Activated CD4-positive, alpha-beta T cell treated with anti-CD3 and anti-CD28 coated beads for 24 hours (primary cell): ENCODE results near the gene DGKI.
"Not testable (repeated sequence)": the region's sequence is repeated elsewhere in the genome, so short reads cannot be mapped to it uniquely, and the experiment has no call there.

Source experiments
- DNase-seq, 2 donors: peaks; one replicate each; pipeline ENCODE4 v3.0.0-alpha.2; 2020; ENCODE audit warnings: low read depth in 2 of 2

DGKI gene

GRCh38 chr7:137734221-137734620 is 112.6 kb downstream of the DGKI start:
- DNase-seq: no peak

GRCh38 chr7:137732168-137732567 is 114.6 kb downstream of the DGKI start:
- no peak for DNase-seq

GRCh38 chr7:137731436-137731835 is 115.3 kb downstream of the DGKI start:
- DNase-seq: no peak

GRCh38 chr7:137728426-137728825 is 118.3 kb downstream of the DGKI start:
- DNase-seq: no peak

GRCh38 chr7:137727413-137727812 is 119.4 kb downstream of the DGKI start:
- no peak for DNase-seq

GRCh38 chr7:137718355-137718754 is 128.4 kb downstream of the DGKI start:
- no peak for DNase-seq

GRCh38 chr7:137717811-137718271 is 128.9 kb downstream of the DGKI start:
- no peak for DNase-seq

- DNase-seq: no peak
These were observed 129.7 kb downstream of the DGKI start for GRCh38 chr7:137717045-137717444.

- DNase-seq: no peak
These were observed 130.7 kb downstream of the DGKI start for GRCh38 chr7:137716061-137716460.

- DNase-seq: no peak
These were observed 131.2 kb downstream of the DGKI start for GRCh38 chr7:137715533-137715932.

- no peak for DNase-seq
These were observed 131.7 kb downstream of the DGKI start for GRCh38 chr7:137715121-137715520.

GRCh38 chr7:137706330-137706729 is 140.4 kb downstream of the DGKI start:
- not testable (repeated sequence) for DNase-seq

GRCh38 chr7:137704723-137705122 is 142.1 kb downstream of the DGKI start:
- no peak for DNase-seq

- no peak for DNase-seq
These were observed 143.3 kb downstream of the DGKI start for GRCh38 chr7:137703291-137704010.

GRCh38 chr7:137696988-137697387 is 149.8 kb downstream of the DGKI start:
- DNase-seq: no peak

GRCh38 chr7:137696376-137696775 is 150.4 kb downstream of the DGKI start:
- DNase-seq: no peak

- no peak for DNase-seq
These were observed 150.8 kb downstream of the DGKI start for GRCh38 chr7:137695942-137696341.

- no peak for DNase-seq
These were observed 151.3 kb downstream of the DGKI start for GRCh38 chr7:137695494-137695893.

GRCh38 chr7:137694405-137694804 is 152.4 kb downstream of the DGKI start:
- DNase-seq: no peak

- DNase-seq: no peak
These were observed 154.4 kb downstream of the DGKI start for GRCh38 chr7:137692399-137692798.

- no peak for DNase-seq
These were observed 155.2 kb downstream of the DGKI start for GRCh38 chr7:137691566-137691965.

GRCh38 chr7:137690635-137691034 is 156.1 kb downstream of the DGKI start:
- no peak for DNase-seq

- DNase-seq: no peak
These were observed 157.0 kb downstream of the DGKI start for GRCh38 chr7:137689761-137690160.
